Astrocyte of the cerebellum (primary cell): ENCODE measurements around the gene CTSH.

Experiments
- DNase-seq: peaks from one replicate; pipeline ENCODE4 v3.0.0-alpha.2; 2011; ENCODE audit warnings: low read depth
- H3K4me3 ChIP-seq: 2 replicates; pipeline ENCODE4 v1.5.1; 2011; ENCODE audit warnings: mild to moderate bottlenecking, low read depth, low read length, moderate library complexity
- CTCF ChIP-seq: IDR thresholded peaks from 2 replicates; pipeline ENCODE4 v1.5.1; 2012; ENCODE audit warnings: low read length, low read depth, moderate library complexity, mild to moderate bottlenecking; ENCODE audit errors: missing control alignments
- in situ Hi-C: cut with HindIII; loops from 2 replicates; pipeline ENCODE4 v1.10.0; 2017; ENCODE audit warnings: low sequenced_read_pairs

Gene CTSH

GRCh38 chr15:78923480-78924360, 21.1 kb downstream of the CTSH start:
- no peak for TF ChIP-seq CTCF

DNA sequence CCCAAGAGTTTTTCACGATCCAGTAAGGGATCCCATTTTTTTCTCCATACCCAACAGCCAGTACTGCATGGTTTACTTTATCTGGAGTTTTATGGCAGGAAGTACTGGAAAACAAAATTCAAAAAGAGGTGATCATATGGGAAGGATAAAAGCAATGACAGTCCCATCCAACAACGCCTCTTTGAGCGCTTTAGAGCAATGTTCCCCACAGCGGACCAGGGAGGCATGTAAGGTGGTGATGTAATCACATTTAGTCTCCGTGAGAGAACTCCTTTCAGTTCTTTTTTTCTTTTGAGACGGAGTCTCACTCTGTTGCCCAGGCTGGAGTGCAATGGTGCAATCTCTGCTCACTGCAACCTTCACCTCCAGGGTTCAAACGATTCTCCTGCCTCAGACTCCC, 21.8 kb downstream of the CTSH start:
- TF ChIP-seq CTCF = no peak
- in situ Hi-C loops = no loop called here
- DNase-seq = no peak
- no peak overlapping the region for H3K4me3 ChIP-seq

More at GRCh38 chr15:78923480-78924360, 21.1 kb downstream of the CTSH start:
- in situ Hi-C loops = no loop called here
- H3K4me3 ChIP-seq = no peak overlapping the region
- DNase-seq = no peak

- in situ Hi-C loops = no loop called here
- no peak overlapping the region for H3K4me3 ChIP-seq
- no peak for TF ChIP-seq CTCF
- no peak for DNase-seq
These were observed 22.3 kb downstream of the CTSH start for GRCh38 chr15:78922527-78922926.

DNA sequence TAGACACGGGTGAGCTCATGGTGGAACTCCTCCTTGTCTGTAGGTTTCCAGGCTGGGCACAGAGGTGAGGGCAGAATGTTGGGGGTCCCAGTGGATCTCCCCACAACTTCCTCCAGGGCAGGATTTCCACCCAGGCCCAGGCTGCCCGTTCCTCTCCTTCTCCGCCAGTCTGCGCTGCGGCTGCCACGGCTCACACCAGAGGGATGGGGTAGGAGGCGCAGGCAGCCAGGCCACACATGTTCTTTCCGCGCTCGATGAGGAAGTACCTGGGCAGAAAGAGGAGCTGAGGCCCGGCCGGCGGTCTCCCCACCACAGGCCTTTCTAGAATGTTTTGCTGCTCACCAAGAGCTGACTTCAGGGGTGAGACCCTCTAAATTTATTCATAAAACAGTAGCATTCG, 22.9 kb downstream of the CTSH start:
- H3K4me3 ChIP-seq = no peak overlapping the region
- in situ Hi-C loops = no loop called here

GRCh38 chr15:78921517-78921916, 23.3 kb downstream of the CTSH start:
- DNase-seq = no peak
- TF ChIP-seq CTCF = no peak
- H3K4me3 ChIP-seq = no peak overlapping the region
- in situ Hi-C loops = no loop called here

More for the DNA sequence above, 22.9 kb downstream of the CTSH start:
- no peak for DNase-seq
- no peak for TF ChIP-seq CTCF

GRCh38 chr15:78917888-78918287, 27.0 kb downstream of the CTSH start:
- no peak for DNase-seq
- no peak for TF ChIP-seq CTCF
- no peak overlapping the region for H3K4me3 ChIP-seq
- in situ Hi-C loops = no loop called here
